HT1080 (cell line): ENCODE results near the gene CTSW. TPM values are rescaled to one million over a fixed set of nuclear protein-coding genes. Genes with fewer than 3 reads are reported as not detected.
A peak's percentile ranks its signal among the peaks of the same experiment; 100 is the strongest.

ENCODE experiments used
- DNase-seq: peaks from one replicate; pipeline ENCODE4 v3.0.0-alpha.2; 2015; ENCODE audit warnings: low read depth
- total RNA-seq: library from RNA; depleted of rRNA; stranded (reverse); fragments of >200 nt; shearing (Covaris generic); gene quantifications from 2 replicates; pipeline ENCODE4 v1.2.3, GENCODE V29; 2014

Gene CTSW
- total RNA-seq, 1 experiment from 2014 or later: 0.24 TPM

DNA sequence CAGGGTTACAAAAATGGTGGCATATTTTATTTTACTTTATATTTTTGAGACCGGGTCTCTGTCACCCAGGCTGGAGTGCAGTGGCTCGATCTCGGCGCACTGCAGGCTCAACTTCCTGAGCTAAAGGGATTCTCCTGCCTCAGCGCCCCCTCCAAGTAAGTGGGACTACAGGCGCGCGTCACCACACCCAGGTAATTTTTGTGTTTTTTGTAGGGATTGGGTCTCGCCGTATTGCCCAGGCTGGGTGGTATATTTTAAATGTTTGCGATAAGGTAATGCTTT lies 21.2 kb downstream of the CTSW start:
- DNase-seq: no peak

GRCh38 chr11:65903068-65903481 lies 23.4 kb downstream of the CTSW start:
- peak; percentile 98 for DNase-seq

- no peak for DNase-seq
Measured at GRCh38 chr11:65903715-65904114, 24.1 kb downstream of the CTSW start.

GRCh38 chr11:65906602-65907001 lies 27.0 kb downstream of the CTSW start:
- DNase-seq: peak; percentile 40

GRCh38 chr11:65907878-65908277 lies 28.2 kb downstream of the CTSW start:
- no peak for DNase-seq

DNA sequence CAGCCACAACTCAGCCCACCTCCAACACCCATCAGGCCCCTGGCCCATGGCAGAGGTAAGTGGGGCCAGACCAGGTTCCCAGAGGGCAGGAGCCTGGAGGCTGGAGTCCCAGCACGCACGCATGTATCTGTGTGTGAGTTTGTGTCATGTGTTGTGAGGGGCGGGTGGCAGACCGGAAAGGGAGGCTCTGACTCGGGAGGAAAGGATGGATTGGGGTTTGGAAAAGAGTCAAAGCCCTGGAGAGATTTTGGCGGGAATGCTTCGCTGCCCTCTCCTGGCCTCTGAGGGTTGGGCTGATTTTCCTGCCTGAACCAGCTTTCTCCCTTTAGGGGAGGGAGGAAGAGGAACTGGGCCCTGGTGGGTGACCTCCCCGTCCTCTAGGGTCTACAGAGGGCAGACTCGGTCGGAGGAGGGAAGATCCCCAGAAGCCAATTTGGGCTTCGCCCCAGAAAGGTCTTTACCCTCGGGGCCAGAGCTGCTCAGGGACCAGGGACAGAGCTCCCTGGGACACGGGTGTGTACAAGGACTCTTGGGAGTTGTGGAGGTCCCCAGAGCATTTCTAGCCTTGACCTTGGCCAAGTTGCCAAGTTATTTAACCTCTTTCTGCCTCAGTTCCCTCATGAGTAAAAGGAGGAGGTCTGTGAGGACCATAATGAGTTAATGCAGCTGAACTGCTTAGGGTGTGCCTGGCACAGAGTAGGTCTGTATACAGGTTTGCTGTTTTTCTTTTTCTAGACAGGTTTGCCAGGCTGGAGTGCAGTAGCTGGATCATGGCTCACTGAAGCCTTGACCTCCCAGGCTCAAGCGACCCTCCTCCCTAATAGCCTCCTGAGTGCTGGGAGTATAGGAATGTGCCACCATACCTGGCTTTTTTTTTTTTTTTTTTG lies 32.3 kb downstream of the CTSW start:
- DNase-seq: peak; percentile 98

DNA sequence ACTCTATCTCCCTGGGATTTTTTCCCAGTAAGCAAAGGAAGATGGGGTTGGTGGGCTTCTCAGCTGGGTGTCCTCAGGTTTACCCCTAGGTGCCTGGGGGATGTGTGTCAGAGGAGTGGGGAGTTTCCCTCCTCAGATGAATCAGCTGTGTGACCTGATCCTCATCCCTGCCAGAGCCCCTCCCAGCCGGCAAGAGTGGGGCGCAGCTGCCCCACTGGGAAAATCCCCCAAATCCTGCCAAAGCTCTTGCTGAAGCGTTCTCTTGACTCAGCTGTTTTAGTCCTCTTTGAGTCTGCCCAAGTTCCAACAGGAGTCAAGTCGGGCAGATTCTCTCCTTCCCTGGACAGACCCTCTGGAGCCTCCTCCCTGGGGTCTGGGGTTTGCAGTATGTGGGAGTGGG lies 33.2 kb downstream of the CTSW start:
- peak; percentile 81 for DNase-seq

DNA sequence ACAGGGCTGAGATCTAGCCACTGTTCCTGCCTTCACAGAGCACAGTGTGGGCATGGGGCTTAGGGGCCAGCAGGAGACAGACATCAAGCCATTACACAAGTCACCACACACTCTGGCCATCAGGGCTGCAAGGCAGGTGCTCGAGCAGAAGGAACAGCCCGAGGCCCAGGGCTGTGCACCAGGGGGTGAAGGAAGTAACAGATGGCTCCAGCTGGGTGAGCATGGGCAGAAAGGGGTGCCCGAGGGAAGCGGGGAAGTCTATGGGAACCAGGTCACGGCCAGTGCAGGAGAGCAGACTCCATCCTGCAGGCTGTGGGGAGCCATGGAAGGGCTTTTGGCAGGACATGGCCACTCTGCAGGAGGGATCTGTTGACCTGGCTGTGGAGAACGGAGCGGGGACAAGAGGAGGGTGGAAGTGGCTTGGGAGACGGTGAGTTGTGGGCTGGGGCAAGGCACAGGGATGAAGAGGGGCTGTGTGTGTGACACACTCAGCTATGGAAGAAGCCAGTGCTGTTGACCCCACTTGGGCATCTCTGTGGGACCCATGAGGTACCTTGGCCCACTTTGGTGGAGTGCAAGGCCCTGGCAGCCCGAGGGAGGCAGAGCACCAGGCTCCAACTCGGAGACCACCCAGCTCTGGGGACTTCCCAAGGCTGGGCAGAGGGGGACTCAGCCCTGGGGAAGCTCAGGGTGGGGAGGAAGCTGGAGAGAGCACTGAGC lies 35.6 kb downstream of the CTSW start:
- no peak for DNase-seq

DNA sequence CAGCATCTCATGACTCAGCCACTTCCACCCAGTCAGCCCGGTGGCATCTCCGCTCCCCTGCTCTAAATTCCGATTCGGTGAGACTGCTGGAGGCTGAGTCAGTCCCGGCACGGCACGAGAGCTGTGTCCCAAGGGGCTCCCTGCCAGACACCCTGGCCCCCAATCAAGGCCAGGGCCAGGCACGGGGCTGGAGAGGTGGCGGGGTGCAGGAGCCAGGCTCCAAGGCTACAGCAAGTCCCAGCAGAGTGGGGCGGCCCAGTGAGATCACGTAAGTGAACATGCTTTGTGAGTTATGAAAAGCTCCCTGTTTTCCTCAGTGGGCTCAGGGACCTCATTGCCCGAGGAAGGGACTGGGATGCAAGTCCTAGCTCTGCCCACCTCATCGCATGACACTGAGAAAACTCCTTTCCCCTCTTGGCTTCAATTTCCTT lies 36.2 kb downstream of the CTSW start:
- peak; percentile 99 for DNase-seq

- DNase-seq: peak; percentile 63
Measured at GRCh38 chr11:65916391-65916790, 36.8 kb downstream of the CTSW start.

DNA sequence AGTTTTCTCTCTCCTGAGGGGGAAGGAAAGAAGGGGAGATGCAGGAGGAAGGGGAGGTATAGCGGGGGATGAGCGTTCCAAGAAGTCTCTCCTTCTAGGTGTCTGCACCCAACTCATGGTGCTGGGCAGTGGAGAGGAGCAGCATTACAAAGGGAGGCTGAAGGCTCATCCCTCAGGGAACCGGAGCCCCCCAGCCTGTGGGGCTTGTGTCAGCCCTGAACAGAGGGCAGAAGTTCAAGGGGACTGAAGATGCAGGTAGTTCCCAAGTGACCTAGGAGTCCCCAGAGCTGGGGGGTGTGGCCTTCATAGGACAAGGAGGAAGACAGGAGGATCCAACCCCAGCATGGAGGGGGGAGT lies 37.4 kb downstream of the CTSW start:
- peak; percentile 55 for DNase-seq

GRCh38 chr11:65917434-65918210 lies 38.0 kb downstream of the CTSW start:
- DNase-seq: peak; percentile 61

DNA sequence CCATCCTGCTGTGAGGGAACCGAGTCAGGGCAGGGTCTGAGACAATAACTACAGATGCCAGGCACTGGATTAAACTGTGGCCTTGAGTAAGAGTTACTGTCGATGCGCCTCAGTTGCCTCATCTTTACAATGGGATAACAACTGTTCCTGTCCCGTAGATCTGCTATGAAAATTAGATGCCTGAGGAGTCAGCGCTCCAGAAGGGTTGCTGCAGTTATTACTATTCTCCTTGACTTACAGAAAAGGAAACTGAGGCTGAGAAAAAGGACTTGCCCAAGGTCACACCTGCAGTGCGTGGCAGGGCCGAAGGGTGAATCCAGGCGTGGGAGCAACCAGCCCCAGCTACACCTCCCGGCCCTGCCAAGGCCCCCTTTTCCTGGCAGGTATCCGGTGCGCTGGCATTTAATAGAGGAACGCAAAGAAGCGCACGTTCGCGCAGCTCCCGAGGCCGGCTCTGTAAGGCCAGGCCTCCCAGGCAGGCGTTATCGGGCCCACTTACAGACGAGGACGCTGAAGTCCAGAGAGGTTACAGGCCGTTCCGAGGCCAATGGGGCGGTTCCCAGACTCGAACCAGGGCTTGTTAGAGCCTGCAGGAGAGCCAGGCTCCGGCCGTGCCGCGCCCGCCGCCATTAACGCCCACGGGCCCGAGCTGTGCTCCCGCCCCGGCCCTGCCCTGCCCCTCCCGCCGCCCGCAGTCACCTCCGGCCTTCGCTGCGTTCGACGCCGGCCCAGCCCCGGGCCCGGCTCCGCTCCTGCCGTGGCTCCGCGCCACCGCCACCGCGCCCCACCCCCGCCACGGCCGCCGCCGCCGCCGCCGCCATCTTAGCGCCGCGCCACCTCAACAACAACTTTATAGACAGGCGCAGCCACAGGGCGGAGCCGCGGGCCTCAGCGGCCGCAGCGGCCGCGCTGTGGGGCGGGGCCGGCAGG lies 38.8 kb downstream of the CTSW start, which contains the start of gene C11orf68:
Gene C11orf68, minus strand, starts transcription at position 852 of the 930 bp plus-strand sequence. Its CDS starts 31 bp downstream, at position 821.
- peak; percentile 41 for DNase-seq

- peak; percentile 95 for DNase-seq
Measured at GRCh38 chr11:65919141-65919572, 39.5 kb downstream of the CTSW start, which contains the start of gene DRAP1. TSS of gene DRAP1 (plus strand) at chr11:65919426. CDS start at chr11:65919502, 76 bp downstream.

GRCh38 chr11:65919573-65920371 lies 40.1 kb downstream of the CTSW start:
- DNase-seq: peak; percentile 21

DNA sequence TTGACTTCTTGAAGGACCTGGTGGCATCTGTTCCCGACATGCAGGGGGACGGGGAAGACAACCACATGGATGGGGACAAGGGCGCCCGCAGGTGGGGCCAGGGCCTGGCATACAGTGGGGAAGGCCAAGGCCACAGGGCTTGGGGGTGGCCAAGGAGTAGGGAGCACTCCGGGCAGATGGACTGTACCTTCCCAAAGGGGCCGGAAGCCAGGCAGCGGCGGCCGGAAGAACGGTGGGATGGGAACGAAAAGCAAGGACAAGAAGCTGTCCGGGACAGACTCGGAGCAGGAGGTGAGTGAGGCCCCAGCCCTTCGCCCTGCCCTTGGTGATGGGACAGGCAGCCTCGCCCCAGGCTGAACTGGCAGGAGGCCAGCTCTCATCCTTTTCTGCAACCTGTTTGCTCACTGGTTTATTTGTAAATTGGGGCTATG lies 40.8 kb downstream of the CTSW start:
- DNase-seq: no peak

DNA sequence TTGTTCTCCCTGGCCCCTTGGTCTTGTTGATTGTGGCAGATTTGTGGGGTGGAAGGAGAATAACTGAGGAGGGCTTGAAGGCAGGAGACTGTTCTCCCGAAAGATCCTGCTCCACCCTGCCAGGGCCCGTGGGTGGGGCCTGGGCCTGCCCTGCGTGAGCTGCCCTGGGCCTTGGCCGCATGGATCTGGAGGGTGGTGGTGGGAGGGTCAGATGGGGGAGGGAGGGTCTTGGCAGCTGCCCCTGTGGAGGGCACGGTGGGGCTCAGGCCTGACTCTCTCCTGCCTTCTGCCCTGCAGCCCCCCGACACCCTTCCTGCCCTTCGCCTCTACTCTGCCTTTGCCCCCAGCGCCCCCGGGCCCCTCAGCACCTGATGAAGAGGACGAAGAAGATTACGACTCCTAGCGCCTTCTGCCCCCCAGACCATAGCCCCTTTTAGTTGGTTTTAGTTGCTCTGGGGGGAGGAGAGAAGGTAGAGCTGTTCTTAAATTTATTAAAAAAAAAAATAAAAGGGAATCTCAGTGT lies 41.5 kb downstream of the CTSW start:
- DNase-seq: no peak

DNA sequence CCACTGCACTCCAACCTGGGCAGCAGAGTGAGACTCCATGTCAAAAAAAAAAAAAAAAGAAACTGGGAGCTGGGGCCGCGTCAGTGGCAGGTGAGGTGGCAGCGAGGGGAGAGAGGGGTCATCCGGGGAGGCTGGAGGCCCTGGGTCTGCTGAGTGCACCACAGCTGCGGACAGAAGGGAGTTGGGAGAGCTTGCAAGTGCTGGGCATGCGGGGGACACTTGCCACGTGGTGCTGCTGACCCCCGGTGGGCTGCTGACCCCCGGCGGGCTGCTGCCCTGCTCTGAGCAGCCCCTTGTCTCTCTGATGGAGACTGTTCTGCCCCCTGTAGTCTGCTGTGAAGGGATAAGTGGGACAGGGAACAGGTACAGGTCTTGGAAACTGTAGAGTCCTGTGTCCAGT lies 42.2 kb downstream of the CTSW start:
- no peak for DNase-seq

GRCh38 chr11:65922565-65922964 lies 42.9 kb downstream of the CTSW start:
- no peak for DNase-seq
